ENCODE results near the gene IRF5. TPM values are rescaled to one million over a fixed set of nuclear protein-coding genes. Genes with fewer than 3 reads are reported as not detected.

The IRF5 gene
- total RNA-seq, 4 donors from 2014 or later: 7.6 to 14.5 (median 8.6) TPM

DNA sequence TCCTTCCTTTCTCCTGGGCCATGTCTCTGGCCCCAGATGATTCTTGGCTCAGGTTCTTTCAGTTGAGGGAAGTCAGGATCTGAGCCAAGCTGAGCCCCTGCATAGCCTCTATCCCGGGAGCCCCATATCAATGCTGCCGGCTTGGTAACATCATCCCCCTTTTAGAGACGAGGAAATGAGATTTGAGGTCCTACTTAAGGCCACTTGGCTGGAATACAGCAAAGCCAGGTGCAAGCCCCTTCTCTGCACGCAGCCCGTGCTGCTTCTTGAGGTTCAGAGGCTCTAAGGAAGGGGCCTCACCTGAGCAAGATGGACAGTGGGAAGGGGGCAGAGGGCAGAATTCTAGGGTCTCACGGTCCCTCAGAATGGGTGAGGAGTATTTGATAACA is 2.4 kb upstream of the IRF5 start:
- no peak for DNase-seq (ENCODE audit: extremely low spot score)
- H3K27ac ChIP-seq (replicated peaks in 1 of 4): peak overlapping the region in 2 of 4 donors; percentile 22 to 31
- H3K36me3 ChIP-seq: no peaks in the 10 kb centered on the region
- TF ChIP-seq POLR2AphosphoS5 (IDR thresholded peaks at IDR 0.05) (no peak), EP300 (IDR thresholded peaks at IDR 0.05) (no peak), POLR2A (IDR thresholded peaks at IDR 0.05; ENCODE audit: low read depth) (no peak)
- TF ChIP-seq, protein P1, sequence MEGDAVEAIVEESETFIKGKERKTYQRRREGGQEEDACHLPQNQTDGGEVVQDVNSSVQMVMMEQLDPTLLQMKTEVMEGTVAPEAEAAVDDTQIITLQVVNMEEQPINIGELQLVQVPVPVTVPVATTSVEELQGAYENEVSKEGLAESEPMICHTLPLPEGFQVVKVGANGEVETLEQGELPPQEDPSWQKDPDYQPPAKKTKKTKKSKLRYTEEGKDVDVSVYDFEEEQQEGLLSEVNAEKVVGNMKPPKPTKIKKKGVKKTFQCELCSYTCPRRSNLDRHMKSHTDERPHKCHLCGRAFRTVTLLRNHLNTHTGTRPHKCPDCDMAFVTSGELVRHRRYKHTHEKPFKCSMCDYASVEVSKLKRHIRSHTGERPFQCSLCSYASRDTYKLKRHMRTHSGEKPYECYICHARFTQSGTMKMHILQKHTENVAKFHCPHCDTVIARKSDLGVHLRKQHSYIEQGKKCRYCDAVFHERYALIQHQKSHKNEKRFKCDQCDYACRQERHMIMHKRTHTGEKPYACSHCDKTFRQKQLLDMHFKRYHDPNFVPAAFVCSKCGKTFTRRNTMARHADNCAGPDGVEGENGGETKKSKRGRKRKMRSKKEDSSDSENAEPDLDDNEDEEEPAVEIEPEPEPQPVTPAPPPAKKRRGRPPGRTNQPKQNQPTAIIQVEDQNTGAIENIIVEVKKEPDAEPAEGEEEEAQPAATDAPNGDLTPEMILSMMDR (IDR thresholded peaks at IDR 0.05): no peak
- 34% methylated on average over 6 of the region's 6 CpGs for WGBS
- no peaks in the 10 kb centered on the region for H3K9me3 ChIP-seq
- intact Hi-C loops (cut with DNase I): no loop called here
- H3K4me1 ChIP-seq: peaks cover 11 to 26% (median 20%) of the 10 kb centered on the region in 4 donors
- peaks cover 0 to 88% (median 13%) of the 10 kb centered on the region in 4 donors for H3K27me3 ChIP-seq
- no peak overlapping the region for H3K4me3 ChIP-seq

DNA sequence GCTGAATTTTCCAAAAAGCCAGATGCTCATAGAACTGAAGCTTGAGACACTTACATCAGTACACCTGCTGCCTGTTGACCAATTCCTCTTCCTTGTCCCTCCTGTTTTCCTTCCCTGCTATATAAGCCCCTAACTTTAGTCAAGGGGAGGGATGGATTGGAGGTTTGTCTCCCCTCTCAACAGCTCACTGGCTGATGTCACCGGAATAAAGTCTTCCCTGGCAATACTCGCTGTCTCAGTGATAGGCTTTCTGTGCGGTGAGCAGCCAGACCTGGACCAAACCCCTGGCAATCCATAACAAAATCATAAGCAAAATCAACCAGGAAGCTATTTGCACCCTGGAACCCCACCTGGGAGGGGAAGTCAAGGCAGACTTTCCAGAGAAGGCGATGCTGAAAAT is 929 bp upstream of the IRF5 start:
- Histone ChIP-seq H3K4me1 (peaks cover 11 to 26% (median 20%) of the 10 kb centered on the region in 4 donors), H3K9me3 (no peaks in the 10 kb centered on the region), H3K27me3 (peaks cover 0 to 95% (median 13%) of the 10 kb centered on the region in 4 donors), H3K27ac (replicated peaks in 1 of 4) (no peak overlapping the region), H3K4me3 (no peak overlapping the region), H3K36me3 (no peaks in the 10 kb centered on the region)
- intact Hi-C loops (cut with DNase I): no loop called here
- 93% methylated on average over 4 of the region's 4 CpGs for WGBS
- no peak for DNase-seq (ENCODE audit: extremely low spot score)
- no peak for TF ChIP-seq EP300 (IDR thresholded peaks at IDR 0.05)
- TF ChIP-seq POLR2AphosphoS5 (IDR thresholded peaks at IDR 0.05): no peak
- TF ChIP-seq, protein P1 (IDR thresholded peaks at IDR 0.05): no peak
- TF ChIP-seq POLR2A (IDR thresholded peaks at IDR 0.05; ENCODE audit: low read depth): no peak

DNA sequence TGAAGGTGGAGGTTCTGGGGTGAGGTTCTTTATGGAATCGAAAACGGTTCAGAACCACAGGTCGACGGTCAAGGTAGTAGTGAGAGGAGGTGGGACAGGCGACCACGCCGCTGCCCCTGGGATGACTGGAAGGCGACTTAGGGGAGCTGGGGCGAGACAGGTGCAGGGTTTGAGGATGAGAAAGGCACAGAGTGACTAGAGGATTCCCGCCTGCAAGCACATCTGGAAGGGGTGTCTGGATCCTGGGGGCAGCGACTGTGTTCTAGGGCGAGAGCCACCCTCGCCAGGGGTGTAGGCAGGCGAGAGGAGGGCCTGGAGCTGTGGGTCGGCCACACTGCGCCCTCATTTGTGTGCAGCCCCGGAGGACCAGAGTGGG is 468 bp upstream of the IRF5 start:
- H3K27ac ChIP-seq (replicated peaks in 1 of 4): peak overlapping the region in 1 of 4 donors; percentile 50
- peak overlapping the region; percentile 57 to 68 (median 60) for H3K4me3 ChIP-seq
- WGBS: 62% methylated on average over 17 of the region's 17 CpGs

DNA sequence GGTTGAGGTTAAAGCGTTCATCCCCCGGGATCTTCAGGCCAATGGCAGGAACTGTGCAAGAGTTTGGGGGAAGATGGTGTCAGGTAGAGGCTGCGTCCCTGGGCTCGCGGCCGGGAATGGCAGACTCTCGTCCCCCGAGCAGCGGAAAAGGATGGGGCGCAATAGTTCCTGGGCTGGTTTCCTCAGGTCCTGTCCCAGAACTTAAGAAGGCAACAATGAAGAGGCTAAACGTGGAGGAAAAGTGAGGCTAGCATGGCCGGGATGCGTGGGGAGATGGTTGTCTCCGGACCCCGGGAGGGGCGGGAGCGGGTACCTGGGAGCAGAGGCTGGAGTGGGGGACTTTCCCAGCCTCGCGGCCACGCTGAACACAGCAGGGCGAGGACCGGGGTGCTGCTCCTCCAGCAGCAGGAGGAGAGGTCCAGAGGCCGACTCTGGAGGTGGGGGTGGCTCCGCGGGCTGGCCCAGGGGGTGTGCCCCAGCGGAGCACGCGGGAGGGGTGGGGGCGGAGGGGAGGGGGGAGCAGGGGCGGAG is 882 bp downstream of the IRF5 start:
- Histone ChIP-seq H3K9me3 (no peaks in the 10 kb centered on the region), H3K36me3 (no peaks in the 10 kb centered on the region), H3K4me3 (peak overlapping the region; percentile 57 to 68 (median 60)), H3K4me1 (peaks cover 11 to 20% (median 20%) of the 10 kb centered on the region in 4 donors), H3K27ac (replicated peaks in 1 of 4) (peak overlapping the region; percentile 27 to 57 (median 41)), H3K27me3 (peaks cover 0 to 81% (median 13%) of the 10 kb centered on the region in 4 donors)
- WGBS: 1% methylated on average over 18 of the region's 30 CpGs
- intact Hi-C loops (cut with DNase I): no loop called here
- no peak for DNase-seq (ENCODE audit: extremely low spot score)
- TF ChIP-seq EP300 (IDR thresholded peaks at IDR 0.05): no peak
- TF ChIP-seq POLR2A (IDR thresholded peaks at IDR 0.05; ENCODE audit: low read depth): no peak
- no peak for TF ChIP-seq POLR2AphosphoS5 (IDR thresholded peaks at IDR 0.05)
- TF ChIP-seq, protein P1 (IDR thresholded peaks at IDR 0.05): no peak

More for the DNA sequence above, 468 bp upstream of the IRF5 start:
- Histone ChIP-seq H3K9me3 (no peaks in the 10 kb centered on the region), H3K36me3 (no peaks in the 10 kb centered on the region), H3K4me1 (peaks cover 11 to 26% (median 20%) of the 10 kb centered on the region in 4 donors), H3K27me3 (peaks cover 0 to 95% (median 13%) of the 10 kb centered on the region in 4 donors)
- TF ChIP-seq, protein P1 (IDR thresholded peaks at IDR 0.05): no peak
- intact Hi-C loops (cut with DNase I): no loop called here
- no peak for DNase-seq (ENCODE audit: extremely low spot score)
